DMS 273 (cell line): ENCODE results near the gene MAD1L1.

Experiments
- DNase-seq: peaks from one replicate; lab custom pipeline; 2025; ENCODE audit not compliant: unreplicated experiment; lab: John Stamatoyannopoulos, UW

The MAD1L1 gene

GRCh38 chr7:1777122-1777521, 455.6 kb downstream of the MAD1L1 start:
- no peak for DNase-seq

DNA sequence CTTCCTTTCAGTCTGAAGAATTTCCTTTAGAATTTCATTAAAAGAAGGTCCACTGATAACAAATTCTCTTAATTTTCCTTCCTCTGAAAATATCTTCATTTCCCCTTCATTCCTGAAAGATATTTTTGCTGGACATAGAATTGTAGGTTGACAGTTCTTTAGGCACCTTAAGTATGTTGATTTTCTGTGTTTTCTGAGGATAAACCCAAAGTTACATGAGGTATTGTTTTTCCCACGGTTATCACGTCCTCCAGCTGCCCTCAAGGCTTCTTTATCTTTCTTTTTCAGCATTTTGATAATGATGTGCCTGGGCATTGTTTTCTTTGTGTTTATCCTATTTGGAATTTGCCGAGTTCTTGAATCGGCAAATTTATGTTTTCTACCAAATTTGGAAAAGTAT, 457.4 kb downstream of the MAD1L1 start:
- DNase-seq, result no peak

DNA sequence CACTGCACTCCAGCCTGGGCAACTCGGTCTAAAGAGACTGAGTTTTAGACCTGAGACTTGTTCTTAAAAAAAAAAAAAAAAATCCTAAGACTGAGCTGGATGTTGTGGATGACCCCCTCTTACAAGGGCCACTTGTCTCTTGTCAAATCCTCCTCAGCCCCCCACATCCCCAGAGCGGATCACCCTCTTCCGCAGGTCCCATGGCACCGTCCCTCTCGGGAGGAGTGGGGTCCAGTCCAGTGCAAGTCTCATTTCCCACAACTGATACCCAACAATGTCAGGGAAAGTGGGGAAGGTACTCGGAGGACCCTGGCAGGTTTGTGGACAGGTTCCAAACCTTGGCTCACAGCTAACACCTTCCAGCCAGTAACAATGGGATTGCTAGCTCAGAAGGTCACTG, 462.4 kb downstream of the MAD1L1 start:
- no peak for DNase-seq

DNA sequence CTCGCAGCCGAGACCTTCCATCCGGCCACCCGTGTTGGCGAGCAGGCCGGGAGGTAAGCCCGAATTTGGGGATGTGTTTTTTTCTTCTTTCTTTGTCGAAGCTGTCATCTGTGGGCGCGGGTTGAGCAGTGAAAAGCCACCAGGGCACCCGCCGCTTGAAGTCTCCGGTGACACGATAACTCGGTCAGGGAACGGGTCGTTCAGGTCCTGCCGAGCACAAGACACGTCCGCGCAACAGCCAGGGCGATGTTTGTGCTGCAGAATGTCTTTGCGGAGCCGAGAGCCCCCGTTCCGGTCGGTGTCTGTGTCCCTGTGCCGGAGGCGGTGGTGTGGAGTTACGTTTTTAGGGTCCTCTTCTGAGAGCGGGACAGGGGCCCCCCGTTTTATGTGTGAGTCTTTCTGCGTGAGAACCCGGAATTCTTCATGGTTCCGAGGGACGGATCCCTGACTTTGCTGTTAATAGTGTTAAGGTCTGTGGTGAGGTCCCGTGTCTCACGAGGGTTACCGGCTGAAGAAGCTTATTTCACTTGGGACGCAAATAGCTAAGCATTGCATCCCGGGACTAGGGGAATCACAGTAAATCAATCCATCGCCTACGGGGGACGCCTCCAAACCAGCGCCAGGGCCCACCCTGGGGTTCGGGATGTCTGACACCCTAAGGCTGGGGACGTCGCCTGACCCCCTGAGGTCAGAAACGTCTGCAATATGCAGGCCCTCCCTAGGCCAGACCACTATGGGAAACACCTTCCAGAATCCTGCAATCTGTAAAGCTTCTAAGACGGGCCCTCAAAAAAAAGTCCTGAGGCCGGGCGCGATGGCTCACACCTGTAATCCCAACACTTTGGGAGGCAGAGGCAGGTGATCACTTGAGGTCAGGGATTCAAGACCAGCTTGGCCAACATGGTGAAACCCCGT, 463.2 kb downstream of the MAD1L1 start:
- DNase-seq, result no peak

GRCh38 chr7:1768832-1769231, 463.9 kb downstream of the MAD1L1 start:
- DNase-seq, result peak; percentile 36

DNA sequence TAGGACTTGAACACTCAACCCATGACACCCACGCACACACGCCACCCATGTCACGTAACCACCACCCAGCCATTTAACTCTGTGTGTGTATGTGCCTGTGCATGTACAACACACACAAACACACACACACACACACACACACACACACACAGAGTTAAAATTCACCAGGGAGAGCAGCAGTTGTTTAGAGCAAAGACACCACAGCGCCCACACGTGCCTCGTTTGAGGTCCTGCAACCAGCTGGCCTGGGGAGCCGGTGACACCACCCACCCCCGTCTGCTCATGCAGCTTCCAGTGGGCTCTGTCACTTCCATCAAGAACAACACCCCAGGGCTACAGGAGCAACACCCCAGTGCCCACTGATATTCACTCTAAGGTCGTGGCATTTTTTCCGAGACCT, 465.2 kb downstream of the MAD1L1 start:
- DNase-seq, result peak; percentile 65
